Measurements from ENCODE around the gene PLS1. TPM values are rescaled to one million over a fixed set of nuclear protein-coding genes. Genes with fewer than 3 reads are reported as not detected.

PLS1 gene
- total RNA-seq, 1 donor from 2014 or later: 1.8 TPM

- TF ChIP-seq CTCF (IDR thresholded peaks at IDR 0.05): no peak
- Histone ChIP-seq H3K36me3 (no peaks in the 10 kb centered on the region), H3K4me1 (no peaks in the 10 kb centered on the region), H3K4me3 (no peak overlapping the region), H3K9me3 (no peaks in the 10 kb centered on the region), H3K27ac (no peak overlapping the region), H3K27me3 (no peaks in the 10 kb centered on the region)
- no peak for DNase-seq (ENCODE audit: low spot score in 2 of 2)
- intact Hi-C loops (cut with DNase I): no loop called here
Observed at GRCh38 chr3:142660383-142660782, 64.2 kb downstream of the PLS1 start.

- Histone ChIP-seq H3K27me3 (no peaks in the 10 kb centered on the region), H3K4me1 (no peaks in the 10 kb centered on the region), H3K4me3 (no peak overlapping the region), H3K9me3 (no peaks in the 10 kb centered on the region), H3K36me3 (no peaks in the 10 kb centered on the region), H3K27ac (no peak overlapping the region)
- intact Hi-C loops (cut with DNase I): no loop called here
- TF ChIP-seq CTCF (IDR thresholded peaks at IDR 0.05): no peak
- DNase-seq (ENCODE audit: low spot score in 2 of 2): no peak
Observed at GRCh38 chr3:142660893-142661292, 64.7 kb downstream of the PLS1 start.

DNA sequence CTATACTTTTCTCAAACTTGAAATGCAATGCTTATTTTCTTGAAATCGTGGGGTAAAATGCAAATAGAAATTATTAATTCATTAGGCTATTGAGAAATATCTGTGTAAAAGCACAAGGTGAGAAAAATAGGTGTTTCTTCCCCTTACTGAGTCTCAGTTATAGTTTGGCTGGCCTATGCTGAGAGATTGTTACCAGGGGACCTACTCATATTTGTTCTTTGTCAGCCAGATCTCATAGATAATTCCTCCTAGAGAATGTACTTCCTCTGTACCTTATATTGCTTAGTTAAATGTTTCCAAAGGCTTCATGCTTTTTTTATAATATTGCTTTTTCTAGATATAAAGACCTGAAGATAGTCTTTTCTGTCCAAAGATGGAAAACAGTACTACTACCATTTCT lies 67.7 kb downstream of the PLS1 start:
- H3K9me3 ChIP-seq: no peaks in the 10 kb centered on the region
- intact Hi-C loops (cut with DNase I): no loop called here
- DNase-seq (ENCODE audit: low spot score in 2 of 2): no peak
- TF ChIP-seq CTCF (IDR thresholded peaks at IDR 0.05): no peak
- no peak overlapping the region for H3K4me3 ChIP-seq
- no peaks in the 10 kb centered on the region for H3K4me1 ChIP-seq
- H3K27ac ChIP-seq: no peak overlapping the region
- H3K27me3 ChIP-seq: no peaks in the 10 kb centered on the region
- H3K36me3 ChIP-seq: no peaks in the 10 kb centered on the region

- no peak for TF ChIP-seq CTCF (IDR thresholded peaks at IDR 0.05)
- Histone ChIP-seq H3K9me3 (no peaks in the 10 kb centered on the region), H3K36me3 (no peaks in the 10 kb centered on the region), H3K27me3 (no peaks in the 10 kb centered on the region), H3K4me1 (no peaks in the 10 kb centered on the region), H3K4me3 (no peak overlapping the region), H3K27ac (no peak overlapping the region)
- intact Hi-C loops (cut with DNase I): no loop called here
- DNase-seq (ENCODE audit: low spot score in 2 of 2): no peak
Observed at GRCh38 chr3:142664311-142664710, 68.1 kb downstream of the PLS1 start.

DNA sequence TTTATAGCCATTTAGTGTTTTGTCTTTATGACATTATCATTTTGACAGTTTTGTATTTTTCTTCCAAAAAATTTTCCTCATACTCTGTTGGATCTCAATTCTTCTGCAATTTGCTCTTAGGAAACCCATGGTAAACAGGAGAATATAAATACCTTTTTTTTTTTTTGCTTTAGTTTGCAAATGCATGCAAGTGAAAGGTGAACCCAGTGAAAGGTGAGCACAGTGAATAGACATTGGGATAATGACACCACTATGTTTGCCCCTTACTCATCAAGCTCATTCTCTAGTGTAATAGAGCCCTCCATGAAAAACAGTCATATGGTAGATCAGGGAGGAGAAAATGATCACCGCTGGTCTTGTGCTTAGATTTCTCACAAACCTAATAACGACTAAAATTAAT lies 68.6 kb downstream of the PLS1 start:
- no peak for TF ChIP-seq CTCF (IDR thresholded peaks at IDR 0.05)
- Histone ChIP-seq H3K4me3 (no peak overlapping the region), H3K27me3 (no peaks in the 10 kb centered on the region), H3K9me3 (no peaks in the 10 kb centered on the region), H3K27ac (no peak overlapping the region), H3K4me1 (no peaks in the 10 kb centered on the region), H3K36me3 (no peaks in the 10 kb centered on the region)
- DNase-seq (ENCODE audit: low spot score in 2 of 2): no peak
- intact Hi-C loops (cut with DNase I): no loop called here

- no peak for TF ChIP-seq CTCF (IDR thresholded peaks at IDR 0.05)
- H3K9me3 ChIP-seq: no peaks in the 10 kb centered on the region
- DNase-seq (ENCODE audit: low spot score in 2 of 2): no peak
- no peaks in the 10 kb centered on the region for H3K27me3 ChIP-seq
- H3K27ac ChIP-seq: no peak overlapping the region
- no peaks in the 10 kb centered on the region for H3K4me1 ChIP-seq
- intact Hi-C loops (cut with DNase I): no loop called here
- H3K36me3 ChIP-seq: no peaks in the 10 kb centered on the region
- H3K4me3 ChIP-seq: no peak overlapping the region
Observed at GRCh38 chr3:142670120-142670519, 73.9 kb downstream of the PLS1 start.

Measured in ascending aorta (tissue), 2 donors.